Measurements from ENCODE around the gene ZMPSTE24.
A peak's percentile ranks its signal among the peaks of the same experiment; 100 is the strongest.
"Not testable (repeated sequence)": the region's sequence is repeated elsewhere in the genome, so short reads cannot be mapped to it uniquely, and the experiment has no call there.

ZMPSTE24 gene

DNA sequence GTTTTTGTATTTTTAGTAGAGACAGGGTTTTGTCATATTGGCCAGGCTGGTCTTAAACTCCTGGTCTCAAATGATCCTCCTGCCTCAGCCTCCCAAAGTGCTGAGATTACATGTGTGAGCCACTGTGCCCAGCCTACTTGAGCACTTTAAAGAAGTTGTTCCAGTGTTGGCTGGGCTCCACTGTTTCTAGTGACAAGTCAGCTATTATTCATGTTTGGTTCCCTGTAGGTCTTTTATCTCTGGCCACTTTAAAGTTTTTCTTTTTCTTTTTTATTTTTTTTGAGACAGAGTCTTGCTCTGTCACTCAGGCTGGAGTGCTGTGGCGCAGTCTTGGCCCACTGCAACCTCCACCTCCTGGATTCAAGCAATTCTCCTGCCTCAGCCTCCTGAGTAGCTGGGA is 73.4 kb downstream of the ZMPSTE24 start:
- DNase-seq = not testable (repeated sequence)

DNA sequence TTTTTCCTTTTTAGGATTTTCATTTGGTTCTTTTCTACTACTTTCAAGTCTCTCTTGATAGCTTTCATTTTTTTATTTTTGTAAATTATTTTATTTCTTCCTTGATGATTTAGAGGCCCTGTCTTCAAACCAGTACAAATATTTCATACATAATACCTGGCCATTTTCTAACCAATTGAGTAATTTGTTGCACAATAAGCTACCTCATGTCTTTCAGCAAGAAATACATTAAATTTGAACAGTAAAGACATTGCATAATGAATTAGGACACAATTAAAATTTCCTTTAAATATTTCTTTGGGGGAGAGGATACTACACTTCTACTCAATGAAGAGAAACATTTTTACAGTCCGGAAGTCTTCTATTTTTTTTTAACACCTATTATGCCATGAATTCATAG is 74.7 kb downstream of the ZMPSTE24 start:
- no peak for DNase-seq

DNA sequence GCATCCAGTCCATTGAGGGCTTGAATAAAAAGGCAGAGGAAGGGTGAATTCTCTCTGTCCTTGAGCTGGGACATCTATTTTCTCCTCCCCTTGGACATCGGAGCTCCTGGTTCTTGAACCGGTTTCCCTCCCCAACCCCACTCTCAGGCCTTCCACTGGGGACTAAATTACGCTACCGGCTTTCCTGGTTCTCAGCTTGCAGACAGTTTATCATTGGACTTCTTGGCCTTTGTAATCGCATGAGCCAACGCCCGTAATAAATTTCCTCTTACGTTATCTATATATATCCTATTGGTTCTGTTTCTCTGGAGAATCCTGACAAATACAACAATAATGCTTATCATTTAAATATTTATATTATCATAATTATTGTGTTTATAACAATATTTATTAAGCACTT is 79.4 kb downstream of the ZMPSTE24 start:
- no peak for DNase-seq

DNA sequence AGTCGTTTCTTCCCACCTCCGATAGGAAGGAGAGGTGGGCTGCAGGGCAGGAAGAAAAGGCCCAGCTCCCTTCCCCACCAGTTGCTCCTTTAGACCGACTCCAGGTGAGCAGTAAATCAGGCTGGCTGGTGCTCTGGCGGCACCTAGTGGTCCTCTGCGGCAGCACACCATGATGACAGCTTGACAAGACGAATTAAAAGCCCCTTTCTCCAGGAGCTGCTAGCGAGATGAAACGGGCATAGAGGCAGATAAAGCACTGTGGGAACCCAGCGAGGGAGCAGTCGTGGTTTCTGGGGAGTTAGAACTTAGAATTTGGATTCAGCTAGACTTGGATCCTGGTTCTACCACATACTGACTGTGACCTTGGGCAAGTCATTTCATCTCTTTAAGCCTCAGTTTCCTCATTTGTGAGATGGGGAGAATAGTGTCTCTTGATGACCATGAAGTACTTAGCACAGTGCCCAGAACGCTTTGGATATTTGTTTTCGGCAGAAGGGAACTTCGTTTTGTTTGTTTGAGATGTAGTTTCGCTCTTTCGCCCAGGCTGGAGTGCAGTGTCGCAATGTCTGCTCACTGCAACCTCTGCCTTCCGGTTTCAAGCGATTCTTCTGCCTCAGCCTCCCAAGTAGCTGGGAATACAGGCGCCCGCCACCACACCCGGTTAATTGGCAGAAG is 80.8 kb downstream of the ZMPSTE24 start:
- DNase-seq = peak; percentile 57

DNA sequence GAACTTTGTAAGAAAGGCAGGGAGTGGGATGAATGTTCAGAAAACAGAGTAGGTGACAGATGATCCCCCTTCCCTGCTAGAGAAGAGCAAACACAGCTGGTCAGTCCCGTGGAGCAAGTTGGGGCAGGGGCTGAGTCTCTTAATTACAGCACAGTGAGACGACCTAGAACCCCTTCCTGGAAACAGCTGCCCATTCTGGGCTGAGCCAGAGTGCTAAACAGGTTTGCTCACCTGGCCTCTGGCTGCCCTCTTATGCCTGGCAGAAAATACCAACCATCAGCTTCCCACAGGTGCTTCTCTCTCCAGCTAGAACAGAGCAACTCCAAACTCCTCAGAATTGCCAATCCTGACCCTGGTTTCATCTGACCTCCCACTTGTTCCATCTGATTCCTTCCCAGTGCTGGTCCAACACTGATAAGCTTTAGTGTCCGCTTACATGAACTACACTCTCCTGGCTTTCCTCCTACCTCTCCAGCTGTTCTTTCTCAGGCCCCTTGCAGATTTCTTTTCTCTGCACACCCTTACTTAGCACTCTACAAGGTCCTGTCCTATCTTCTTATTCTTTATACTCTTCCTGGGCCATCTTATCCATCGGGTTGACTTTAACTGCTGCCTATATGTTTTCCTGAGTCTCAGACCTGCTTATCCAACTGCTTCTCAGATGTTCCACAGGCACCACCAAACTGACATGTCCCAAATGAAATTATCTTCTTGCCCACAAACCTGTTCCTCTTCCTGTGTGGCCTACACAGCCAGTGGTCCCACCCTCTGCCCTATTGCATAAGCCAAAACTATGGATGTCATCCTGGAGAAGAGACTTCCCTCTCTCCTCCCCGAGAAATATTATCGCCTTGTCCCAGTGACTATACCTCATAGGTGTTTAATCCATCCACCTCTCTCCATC is 81.6 kb downstream of the ZMPSTE24 start:
- no peak for DNase-seq

DNA sequence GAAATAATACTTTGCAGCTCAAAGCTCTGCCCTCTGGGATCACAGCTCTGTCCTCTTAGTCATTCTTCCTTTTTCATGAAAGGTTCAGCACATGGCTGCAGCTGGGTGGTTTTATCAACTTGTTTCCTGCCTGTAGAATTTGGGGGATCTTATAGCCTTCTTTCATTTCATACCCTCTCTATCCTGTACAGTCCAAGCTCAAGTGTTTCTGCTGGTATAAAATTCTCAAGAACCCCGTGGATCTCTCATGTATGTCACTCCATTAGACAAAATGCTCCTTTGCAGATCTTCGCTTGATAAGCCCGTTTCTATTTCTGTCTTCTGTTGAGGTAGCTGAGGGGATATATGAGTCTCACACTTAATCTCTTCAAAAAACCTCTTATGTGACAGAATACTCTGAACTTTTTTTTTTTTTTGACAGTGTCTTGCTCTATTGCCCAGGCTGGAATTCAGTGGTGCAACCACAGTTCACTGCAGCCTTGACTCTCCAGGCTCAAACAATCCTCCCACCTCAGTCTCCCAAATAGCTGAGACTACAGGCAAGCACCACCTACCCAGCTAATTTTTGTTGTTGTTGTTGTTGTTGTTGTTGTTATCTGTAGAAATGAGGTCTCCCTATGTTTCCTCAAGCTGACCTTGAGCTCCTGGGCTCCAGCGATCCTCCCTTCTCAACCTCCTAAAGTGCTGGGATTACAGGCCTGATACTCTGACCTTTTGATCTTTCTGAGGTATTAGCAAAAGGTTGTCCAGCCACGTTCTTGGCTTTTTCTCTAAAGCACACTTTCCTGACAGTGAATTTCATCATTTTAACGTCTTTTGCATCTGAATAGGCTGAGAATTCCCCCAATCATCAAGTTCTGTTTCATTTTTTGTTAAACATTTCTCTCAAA is 83.7 kb downstream of the ZMPSTE24 start:
- DNase-seq = no peak

DNA sequence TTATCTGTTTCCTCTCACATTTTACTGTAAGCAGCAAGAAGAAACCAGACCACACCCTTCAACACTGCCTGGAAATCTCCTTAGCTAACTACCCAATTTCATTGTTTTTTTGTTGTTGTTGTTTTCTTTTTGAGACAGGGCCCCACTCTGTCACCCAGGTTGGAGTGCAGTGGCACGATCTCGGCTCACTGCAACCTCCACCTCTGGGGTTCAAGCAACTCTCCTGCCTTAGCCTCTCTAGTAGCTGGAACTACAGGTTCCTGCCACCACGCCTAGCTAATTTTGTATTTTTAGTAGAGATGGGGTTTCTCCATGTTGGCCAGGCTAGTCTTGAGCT is 84.3 kb downstream of the ZMPSTE24 start:
- DNase-seq = not testable (repeated sequence)

Data from NCI-H2081 treated with DMSO at 0.1 percent for 48 hours (cell line).